Brain pericyte (primary cell): ENCODE results near the gene ZCCHC10.
"Not testable (repeated sequence)": the region's sequence is repeated elsewhere in the genome, so short reads cannot be mapped to it uniquely, and the experiment has no call there.

Experiments used
- DNase-seq: peaks from one replicate; pipeline ENCODE4 v3.0.0-alpha.2; 2012; ENCODE audit warnings: low read depth, low spot score

ZCCHC10 gene

GRCh38 chr5:132979367-132979940, 46.9 kb downstream of the ZCCHC10 start:
- DNase-seq = no peak

DNA sequence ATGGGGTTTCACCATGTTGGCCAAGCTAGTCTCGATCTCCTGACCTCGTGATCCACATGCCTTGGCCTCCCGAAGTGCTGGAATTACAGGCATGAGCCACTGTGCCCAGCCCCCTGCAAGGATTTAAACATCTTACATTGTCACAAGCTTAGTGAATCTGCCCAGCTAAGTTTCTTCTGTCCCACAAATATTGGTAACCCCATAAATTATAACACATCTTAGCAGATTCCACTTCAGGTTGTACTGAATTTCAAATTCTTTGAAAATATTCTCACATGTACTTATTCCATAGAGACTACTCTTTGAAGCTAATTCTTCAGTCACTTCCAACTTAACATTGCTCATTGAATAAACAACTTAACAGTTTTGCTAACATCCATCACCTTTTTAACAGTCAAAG, 49.5 kb downstream of the ZCCHC10 start:
- no peak for DNase-seq

- DNase-seq = not testable (repeated sequence)
These were observed 53.9 kb downstream of the ZCCHC10 start for GRCh38 chr5:132972436-132972828.

GRCh38 chr5:132971483-132972435, 54.6 kb downstream of the ZCCHC10 start:
- DNase-seq = no peak

- no peak for DNase-seq
These were observed 61.2 kb downstream of the ZCCHC10 start for GRCh38 chr5:132965120-132965519.

GRCh38 chr5:132963171-132964104, 62.9 kb downstream of the ZCCHC10 start, which contains the start of gene AFF4:
TSS of gene AFF4 (minus strand) at chr5:132963634. CDS start at chr5:132937189, 26,445 bp downstream.
- peak; percentile 89 for DNase-seq

GRCh38 chr5:132962429-132963021, 63.8 kb downstream of the ZCCHC10 start:
- peak; percentile 34 for DNase-seq

DNA sequence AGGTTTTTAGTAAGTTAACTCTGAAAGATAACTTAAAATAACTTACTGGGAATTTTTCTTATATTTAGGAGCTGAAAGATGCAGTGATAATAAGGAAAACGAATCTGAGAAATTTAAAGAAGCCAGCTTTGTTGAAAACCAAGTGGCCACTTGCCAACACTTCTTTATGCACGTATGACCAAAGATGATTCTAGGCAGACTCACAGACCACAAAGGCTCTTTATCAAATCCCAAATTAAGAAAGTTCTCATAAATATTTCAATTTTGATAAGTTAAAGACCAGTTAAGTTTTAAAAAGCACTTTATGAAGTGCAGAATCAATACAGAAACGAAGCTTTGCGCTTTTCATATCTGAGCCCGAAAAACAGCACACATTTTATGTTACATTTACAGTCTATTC, 64.5 kb downstream of the ZCCHC10 start:
- DNase-seq = no peak

- not testable (repeated sequence) for DNase-seq
These were observed 65.1 kb downstream of the ZCCHC10 start for GRCh38 chr5:132961123-132961815.

DNA sequence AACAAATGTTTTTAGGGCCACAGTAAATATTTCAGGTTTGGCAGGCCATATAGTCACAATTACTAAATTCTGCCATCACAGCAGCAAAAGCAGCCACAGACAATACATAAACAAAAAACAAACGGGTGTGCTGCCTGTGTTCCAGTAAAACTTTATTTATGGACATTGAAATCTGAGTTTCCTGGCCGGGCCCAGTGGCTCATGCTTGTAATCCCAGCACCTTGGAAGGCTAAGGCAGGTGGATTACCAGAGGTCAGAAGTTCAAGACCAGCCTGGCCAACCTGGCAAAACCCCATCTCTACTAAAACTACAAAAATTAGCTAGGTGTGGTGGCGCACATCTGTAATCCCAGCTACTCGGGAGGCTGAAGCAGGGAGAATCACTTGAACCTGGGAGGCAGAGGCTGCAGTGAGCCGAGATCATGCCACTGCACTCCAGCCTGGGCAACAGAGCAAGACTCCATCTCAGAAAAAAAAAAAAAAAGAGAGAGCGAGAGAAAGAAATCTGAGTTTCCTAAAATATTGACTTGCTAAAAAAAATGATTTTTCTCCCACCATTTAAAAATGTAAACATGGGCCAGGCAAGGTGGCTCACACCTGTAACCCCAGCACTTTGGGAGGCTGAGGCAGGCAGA, 70.1 kb downstream of the ZCCHC10 start:
- not testable (repeated sequence) for DNase-seq

DNA sequence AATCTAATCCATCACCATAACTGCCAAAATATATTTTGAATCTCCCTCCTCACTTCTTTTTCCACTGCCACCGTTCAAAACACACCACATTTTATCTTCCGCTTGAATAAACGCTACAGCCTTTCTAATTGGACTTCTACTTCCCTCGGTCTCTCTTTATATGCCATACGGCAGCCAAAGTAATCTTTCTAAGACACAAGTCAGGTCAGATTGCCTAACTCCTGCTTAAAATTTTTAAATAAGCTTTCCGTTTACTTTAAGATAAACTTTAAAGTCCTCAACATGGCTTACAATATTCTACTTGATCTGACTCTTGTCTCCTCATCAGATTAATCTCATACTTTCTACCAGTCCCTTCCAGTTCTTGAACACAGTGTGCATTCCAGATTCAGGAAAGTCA, 72.6 kb downstream of the ZCCHC10 start:
- DNase-seq = no peak

GRCh38 chr5:132952829-132953228, 73.5 kb downstream of the ZCCHC10 start:
- DNase-seq = no peak

- no peak for DNase-seq
These were observed 74.5 kb downstream of the ZCCHC10 start for GRCh38 chr5:132951897-132952296.

DNA sequence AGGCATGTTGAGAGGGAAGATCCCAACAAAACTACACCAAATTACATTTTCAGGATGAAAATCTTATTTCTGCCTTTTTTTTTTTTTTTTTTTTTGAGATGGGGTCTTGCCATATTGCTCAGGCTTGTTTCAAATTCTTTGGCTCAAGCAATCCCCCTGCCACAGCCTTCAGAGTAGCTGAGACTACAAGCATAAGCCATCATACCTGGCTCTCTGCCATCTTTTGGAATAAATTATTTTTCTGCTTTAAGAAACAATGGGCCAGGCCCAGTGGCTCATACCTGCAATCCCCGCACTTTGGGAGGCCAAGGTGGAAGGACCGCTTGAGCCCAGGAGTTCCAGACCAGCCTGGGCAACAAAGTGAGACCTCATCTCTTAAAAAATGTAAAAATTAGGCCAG, 77.2 kb downstream of the ZCCHC10 start:
- DNase-seq = no peak

DNA sequence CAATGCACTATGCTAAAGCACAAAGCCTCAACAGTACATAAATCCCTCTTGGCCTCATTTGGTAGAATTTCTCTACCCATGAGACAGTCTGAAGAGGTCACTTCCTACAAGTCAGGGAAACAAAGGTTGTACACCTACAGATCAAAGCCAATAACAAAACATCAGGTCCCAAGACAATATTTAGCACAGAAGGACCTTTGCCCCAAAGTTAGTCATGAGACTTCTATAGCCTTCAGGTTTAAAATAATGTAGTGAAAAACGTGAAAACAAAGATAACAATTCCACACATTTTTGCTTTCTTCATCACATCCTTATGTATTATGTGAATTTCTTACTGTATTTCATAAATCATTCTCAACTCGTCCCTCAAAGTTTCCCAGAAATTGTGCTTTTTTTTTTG, 78.7 kb downstream of the ZCCHC10 start:
- no peak for DNase-seq
